Activated CD8-positive, alpha-beta T cell treated with anti-CD3 and anti-CD28 coated beads for 36 hours (primary cell): Measurements from ENCODE around the gene OTOP3. TPM values are rescaled to one million over a fixed set of nuclear protein-coding genes. Genes with fewer than 3 reads are reported as not detected.

Experiments used
- ATAC-seq: fragments of 200-7000 bp; cut with Tn5 transposase; one replicate; pipeline ENCODE4 v1.10.0; 2021; ENCODE audit warnings: mild to moderate bottlenecking, moderate library complexity
- CTCF ChIA-PET: fragments of 350-600 bp; sonication (Branson Sonifier 250); formaldehyde crosslinking; loops from one replicate; lab custom pipeline; 2021; ENCODE audit warnings: antibody characterized with exemption; lab: Charles Lee
- POLR2A ChIA-PET: fragments of 350-600 bp; sonication (Branson Sonifier 250); formaldehyde crosslinking; loops from one replicate; lab custom pipeline; 2021; ENCODE audit warnings: antibody characterized with exemption; lab: Charles Lee
- DNase-seq: peaks from one replicate; pipeline ENCODE4 v3.0.0-alpha.2; 2020
- H3K27ac Mint-ChIP-seq: one replicate; pipeline ENCODE4 v1.8.0; 2021; ENCODE audit warnings: mild to moderate bottlenecking, mixed read lengths
- H3K27me3 Mint-ChIP-seq: one replicate; pipeline ENCODE4 v1.8.0; 2021; ENCODE audit warnings: mixed read lengths
- H3K36me3 Mint-ChIP-seq: one replicate; pipeline ENCODE4 v1.8.0; 2021; ENCODE audit warnings: low read depth, mixed read lengths
- H3K4me1 Mint-ChIP-seq: one replicate; pipeline ENCODE4 v1.8.0; 2021; ENCODE audit warnings: low read depth, mixed read lengths
- H3K4me3 Mint-ChIP-seq: one replicate; pipeline ENCODE4 v1.8.0; 2021; ENCODE audit warnings: mild to moderate bottlenecking, moderate library complexity, mixed read lengths
- H3K9me3 Mint-ChIP-seq: one replicate; pipeline ENCODE4 v1.8.0; 2021; ENCODE audit warnings: mixed read lengths
- intact Hi-C: fragments of 100-400 bp; cut with micrococcal nuclease; formaldehyde crosslinking; loops from one replicate; pipeline ENCODE4 v1.10.0; 2022
- total RNA-seq, 2 experiments: library from RNA; stranded (reverse); gene quantifications; one replicate each; pipeline ENCODE4 v1.2.3, GENCODE V29; 2021
- TF ChIP-seq, protein P1 (sequence below): fragments of 200-600 bp; IDR thresholded peaks from one replicate; pipeline ENCODE4 v1.8.0; 2022; ENCODE audit warnings: antibody characterized with exemption, mild to moderate bottlenecking

Gene OTOP3
- total RNA-seq, 2 experiments from 2014 or later, result not detected

- peak; percentile 92 for ATAC-seq
- Mint-ChIP-seq H3K36me3 (no peaks in the 10 kb centered on the region), H3K9me3 (no peaks in the 10 kb centered on the region), H3K4me1 (peaks cover 11% of the 10 kb centered on the region), H3K27me3 (peaks cover 12% of the 10 kb centered on the region), H3K27ac (no peak within 1 kb of the TSS), H3K4me3 (peak within 1 kb of the TSS; percentile 70)
- TF ChIP-seq, protein P1, sequence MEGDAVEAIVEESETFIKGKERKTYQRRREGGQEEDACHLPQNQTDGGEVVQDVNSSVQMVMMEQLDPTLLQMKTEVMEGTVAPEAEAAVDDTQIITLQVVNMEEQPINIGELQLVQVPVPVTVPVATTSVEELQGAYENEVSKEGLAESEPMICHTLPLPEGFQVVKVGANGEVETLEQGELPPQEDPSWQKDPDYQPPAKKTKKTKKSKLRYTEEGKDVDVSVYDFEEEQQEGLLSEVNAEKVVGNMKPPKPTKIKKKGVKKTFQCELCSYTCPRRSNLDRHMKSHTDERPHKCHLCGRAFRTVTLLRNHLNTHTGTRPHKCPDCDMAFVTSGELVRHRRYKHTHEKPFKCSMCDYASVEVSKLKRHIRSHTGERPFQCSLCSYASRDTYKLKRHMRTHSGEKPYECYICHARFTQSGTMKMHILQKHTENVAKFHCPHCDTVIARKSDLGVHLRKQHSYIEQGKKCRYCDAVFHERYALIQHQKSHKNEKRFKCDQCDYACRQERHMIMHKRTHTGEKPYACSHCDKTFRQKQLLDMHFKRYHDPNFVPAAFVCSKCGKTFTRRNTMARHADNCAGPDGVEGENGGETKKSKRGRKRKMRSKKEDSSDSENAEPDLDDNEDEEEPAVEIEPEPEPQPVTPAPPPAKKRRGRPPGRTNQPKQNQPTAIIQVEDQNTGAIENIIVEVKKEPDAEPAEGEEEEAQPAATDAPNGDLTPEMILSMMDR, result no peak
- CTCF ChIA-PET, result interaction anchor here (1.0 to 7.6 kb wide), 5 partner anchors 10 to 142 kb away, joined by 6 to 87 read pairs (median 8); partner anchors contain the start of gene CDR2L
- POLR2A ChIA-PET, result interaction anchor here (0.9 to 1.5 kb wide), 5 partner anchors 40 to 110 kb away, joined by 3 to 6 read pairs (median 3); partner anchors contain the start of gene MRPL58
- DNase-seq, result peak; percentile 81
- intact Hi-C loops, result no loop called here
Observed at GRCh38 chr17:74972107-74972972, 36.6 kb downstream of the OTOP3 start, which contains the start of gene HID1. Gene HID1, minus strand, starts transcription at chr17:74972759. Its CDS starts 103 bp downstream, at chr17:74972656.

DNA sequence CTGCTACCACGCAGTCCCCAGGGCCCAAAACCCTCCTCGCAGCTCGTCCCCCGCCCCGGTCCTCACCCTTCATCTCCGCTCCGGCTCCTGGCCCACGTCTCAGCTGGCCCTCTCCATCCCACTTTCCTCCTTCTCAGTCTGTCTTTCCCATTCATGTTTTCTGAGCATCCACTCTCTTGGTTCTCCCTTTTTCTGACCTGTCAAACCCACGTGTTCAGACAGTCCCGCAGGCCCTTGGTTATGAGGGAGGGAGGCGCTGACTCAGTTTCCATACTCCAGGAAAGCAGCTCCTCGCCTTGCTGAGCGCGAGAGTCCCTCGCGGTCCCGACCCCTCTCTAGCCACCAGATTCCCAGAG is 37.3 kb downstream of the OTOP3 start:
- POLR2A ChIA-PET, result interaction anchor here (0.9 to 1.5 kb wide), 6 partner anchors 9 to 111 kb away, joined by 3 to 6 read pairs (median 3); partner anchors contain the start of gene MRPL58
- intact Hi-C loops, result no loop called here

GRCh38 chr17:74975943-74976342 is 40.2 kb downstream of the OTOP3 start:
- Mint-ChIP-seq H3K4me1 (peaks cover 13% of the 10 kb centered on the region), H3K36me3 (no peaks in the 10 kb centered on the region), H3K4me3 (no peak overlapping the region), H3K27me3 (peaks cover 13% of the 10 kb centered on the region), H3K9me3 (no peaks in the 10 kb centered on the region), H3K27ac (no peak overlapping the region)
- ChIA-PET CTCF (interaction anchor here (0.9 to 1.6 kb wide), 4 partner anchors 11 to 138 kb away, joined by 3 to 7 read pairs (median 6); partner anchors contain the start of gene CDR2L), POLR2A (interaction anchor here (0.5 to 1.2 kb wide), 3 partner anchors 11 to 457 kb away, joined by 3 read pairs; partner anchors contain the start of gene CDR2L)
- ATAC-seq (no peak), DNase-seq (no peak)
- intact Hi-C loops, result no loop called here
- TF ChIP-seq, protein P1, result no peak

More for the DNA sequence above, 37.3 kb downstream of the OTOP3 start:
- H3K9me3 Mint-ChIP-seq, result no peaks in the 10 kb centered on the region
- ATAC-seq (no peak), DNase-seq (no peak)
- no peak overlapping the region for H3K27ac Mint-ChIP-seq
- CTCF ChIA-PET, result interaction anchor here (0.6 to 7.6 kb wide), 6 partner anchors 11 to 141 kb away, joined by 3 to 87 read pairs (median 8); partner anchors contain the start of gene CDR2L
- H3K36me3 Mint-ChIP-seq, result no peaks in the 10 kb centered on the region
- H3K27me3 Mint-ChIP-seq, result peaks cover 12% of the 10 kb centered on the region
- H3K4me3 Mint-ChIP-seq, result peak overlapping the region; percentile 70
- H3K4me1 Mint-ChIP-seq, result peaks cover 11% of the 10 kb centered on the region
- TF ChIP-seq, protein P1, result no peak

DNA sequence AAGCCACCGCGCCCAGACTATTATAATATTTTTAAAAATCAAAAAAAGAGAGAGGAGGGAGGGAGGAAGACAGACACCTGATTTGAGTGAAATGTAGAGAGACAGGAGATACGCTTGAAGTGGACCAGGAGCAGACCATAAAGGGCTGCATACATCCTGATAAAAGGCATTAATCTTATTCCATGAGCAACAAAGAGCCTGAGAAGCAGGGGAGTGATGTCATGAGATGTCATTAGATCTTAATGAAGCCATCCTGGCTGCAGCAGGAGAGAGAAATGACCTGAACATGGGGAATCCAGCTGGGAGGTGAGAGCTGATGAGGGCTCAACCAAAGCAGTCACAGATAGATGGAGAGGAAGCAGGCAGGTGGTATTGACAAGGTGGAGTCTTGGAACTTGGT is 42.1 kb downstream of the OTOP3 start:
- ChIA-PET POLR2A (no interaction called here), CTCF (interaction anchor here (0.9 to 1.3 kb wide), 2 partner anchors 17 to 19 kb away, joined by 3 to 4 read pairs; no protein-coding TSS in a partner anchor)
- no peak for ATAC-seq
- H3K9me3 Mint-ChIP-seq, result no peaks in the 10 kb centered on the region
- peaks cover 17% of the 10 kb centered on the region for H3K4me1 Mint-ChIP-seq
- H3K36me3 Mint-ChIP-seq, result no peaks in the 10 kb centered on the region
- H3K4me3 Mint-ChIP-seq, result no peak overlapping the region
- peaks cover 13% of the 10 kb centered on the region for H3K27me3 Mint-ChIP-seq
- H3K27ac Mint-ChIP-seq, result no peak overlapping the region
- TF ChIP-seq, protein P1, result no peak
- DNase-seq, result no peak
- intact Hi-C loops, result no loop called here
